ENCODE measurements around the gene RASL12. TPM values are rescaled to one million over a fixed set of nuclear protein-coding genes. Genes with fewer than 3 reads are reported as not detected.
A peak's percentile ranks its signal among the peaks of the same experiment; 100 is the strongest.

Gene RASL12
- total RNA-seq, 3 donors from 2014 or later (not counting 1 experiment from before 2014, with no cell fraction given), result not detected

GRCh38 chr15:65050270-65050669, 17.5 kb downstream of the RASL12 start:
- no peak overlapping the region for H3K4me3 ChIP-seq (ENCODE audit: low read length)
- no peaks in the 10 kb centered on the region for H3K36me3 ChIP-seq (ENCODE audit: control insufficient read depth, insufficient read depth, low read length)
- H3K36me3 Mint-ChIP-seq, result no peaks in the 10 kb centered on the region
- H3K27me3 Mint-ChIP-seq (ENCODE audit: low read depth in 2 of 2), result peaks cover 0 to 3% of the 10 kb centered on the region in 2 donors
- H3K9me3 Mint-ChIP-seq, result no peaks in the 10 kb centered on the region
- DNase-seq, result no peak
- H3K9me3 ChIP-seq (ENCODE audit: control insufficient read depth, insufficient read depth, low read length), result no peaks in the 10 kb centered on the region
- H3K27ac Mint-ChIP-seq, result peak overlapping the region; percentile 16 to 81
- 50% methylated on average over 3 of the region's 4 CpGs for WGBS (ENCODE audit: insufficient coverage)
- H3K4me1 ChIP-seq (ENCODE audit: control insufficient read depth, insufficient read depth, low read length), result peaks cover 10% of the 10 kb centered on the region
- no peak for ATAC-seq
- no peak overlapping the region for H3K27ac ChIP-seq (ENCODE audit: low read length)
- H3K27me3 ChIP-seq (ENCODE audit: control insufficient read depth, insufficient read depth, low read length), result no peaks in the 10 kb centered on the region
- peak overlapping the region; percentile 49 for H3K4me3 Mint-ChIP-seq
- H3K4me1 Mint-ChIP-seq, result peaks cover 12 to 14% of the 10 kb centered on the region in 2 donors
- intact Hi-C loops (cut with micrococcal nuclease), result no loop called here
- TF ChIP-seq, protein P1, sequence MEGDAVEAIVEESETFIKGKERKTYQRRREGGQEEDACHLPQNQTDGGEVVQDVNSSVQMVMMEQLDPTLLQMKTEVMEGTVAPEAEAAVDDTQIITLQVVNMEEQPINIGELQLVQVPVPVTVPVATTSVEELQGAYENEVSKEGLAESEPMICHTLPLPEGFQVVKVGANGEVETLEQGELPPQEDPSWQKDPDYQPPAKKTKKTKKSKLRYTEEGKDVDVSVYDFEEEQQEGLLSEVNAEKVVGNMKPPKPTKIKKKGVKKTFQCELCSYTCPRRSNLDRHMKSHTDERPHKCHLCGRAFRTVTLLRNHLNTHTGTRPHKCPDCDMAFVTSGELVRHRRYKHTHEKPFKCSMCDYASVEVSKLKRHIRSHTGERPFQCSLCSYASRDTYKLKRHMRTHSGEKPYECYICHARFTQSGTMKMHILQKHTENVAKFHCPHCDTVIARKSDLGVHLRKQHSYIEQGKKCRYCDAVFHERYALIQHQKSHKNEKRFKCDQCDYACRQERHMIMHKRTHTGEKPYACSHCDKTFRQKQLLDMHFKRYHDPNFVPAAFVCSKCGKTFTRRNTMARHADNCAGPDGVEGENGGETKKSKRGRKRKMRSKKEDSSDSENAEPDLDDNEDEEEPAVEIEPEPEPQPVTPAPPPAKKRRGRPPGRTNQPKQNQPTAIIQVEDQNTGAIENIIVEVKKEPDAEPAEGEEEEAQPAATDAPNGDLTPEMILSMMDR (IDR thresholded peaks at IDR 0.05), result no peak

- Histone ChIP-seq H3K27ac (ENCODE audit: low read length) (no peak overlapping the region), H3K36me3 (ENCODE audit: control insufficient read depth, insufficient read depth, low read length) (no peaks in the 10 kb centered on the region), H3K4me1 (ENCODE audit: control insufficient read depth, insufficient read depth, low read length) (peaks cover 10% of the 10 kb centered on the region), H3K9me3 (ENCODE audit: control insufficient read depth, insufficient read depth, low read length) (no peaks in the 10 kb centered on the region), H3K27me3 (ENCODE audit: control insufficient read depth, insufficient read depth, low read length) (no peaks in the 10 kb centered on the region), H3K4me3 (ENCODE audit: low read length) (peak overlapping the region; percentile 6)
- DNase-seq (peak; percentile 76 to 95), ATAC-seq (peak; percentile 92 to 99 (median 98))
- Mint-ChIP-seq H3K9me3 (no peaks in the 10 kb centered on the region), H3K4me3 (peak overlapping the region; percentile 79), H3K4me1 (peaks cover 12 to 14% of the 10 kb centered on the region in 2 donors), H3K36me3 (no peaks in the 10 kb centered on the region), H3K27ac (peak overlapping the region; percentile 66 to 81), H3K27me3 (ENCODE audit: low read depth in 2 of 2) (peaks cover 0 to 3% of the 10 kb centered on the region in 2 donors)
- intact Hi-C loops (cut with micrococcal nuclease), result no loop called here
- TF ChIP-seq, protein P1 (IDR thresholded peaks at IDR 0.05), result no peak
- WGBS (ENCODE audit: insufficient coverage), result under 1% methylated on average over 19 of the region's 19 CpGs
Measured at GRCh38 chr15:65049418-65049840, 18.4 kb downstream of the RASL12 start.

GRCh38 chr15:65048241-65048640, 19.6 kb downstream of the RASL12 start:
- H3K4me3 Mint-ChIP-seq, result no peak overlapping the region
- peaks cover 10% of the 10 kb centered on the region for H3K4me1 ChIP-seq (ENCODE audit: control insufficient read depth, insufficient read depth, low read length)
- no peaks in the 10 kb centered on the region for H3K36me3 ChIP-seq (ENCODE audit: control insufficient read depth, insufficient read depth, low read length)
- H3K27me3 ChIP-seq (ENCODE audit: control insufficient read depth, insufficient read depth, low read length), result no peaks in the 10 kb centered on the region
- TF ChIP-seq, protein P1 (IDR thresholded peaks at IDR 0.05), result no peak
- no peaks in the 10 kb centered on the region for H3K9me3 Mint-ChIP-seq
- H3K9me3 ChIP-seq (ENCODE audit: control insufficient read depth, insufficient read depth, low read length), result no peaks in the 10 kb centered on the region
- H3K27me3 Mint-ChIP-seq (ENCODE audit: low read depth in 2 of 2), result peaks cover 0 to 3% of the 10 kb centered on the region in 2 donors
- no peak overlapping the region for H3K27ac ChIP-seq (ENCODE audit: low read length)
- DNase-seq, result no peak
- H3K4me3 ChIP-seq (ENCODE audit: low read length), result no peak overlapping the region
- no peak overlapping the region for H3K27ac Mint-ChIP-seq
- no CpG with 5 or more reads among the region's 2 CpGs for WGBS (ENCODE audit: insufficient coverage)
- H3K36me3 Mint-ChIP-seq, result no peaks in the 10 kb centered on the region
- H3K4me1 Mint-ChIP-seq, result peaks cover 12 to 14% of the 10 kb centered on the region in 2 donors
- ATAC-seq, result no peak
- intact Hi-C loops (cut with micrococcal nuclease), result no loop called here
